H9 (cell line): Measurements from ENCODE around the gene EXOC3L1. TPM values are rescaled to one million over a fixed set of nuclear protein-coding genes. Genes with fewer than 3 reads are reported as not detected.

ENCODE experiments used
- DNase-seq: peaks from one replicate; pipeline ENCODE4 v3.0.0-alpha.2; 2017
- H2AFZ ChIP-seq: one replicate; pipeline ENCODE4 v1.6.1; 2013; ENCODE audit warnings: mild to moderate bottlenecking, low read length, control low read depth, moderate library complexity
- H2AK5ac ChIP-seq: 2 replicates; pipeline ENCODE4 v1.6.1; 2013; ENCODE audit warnings: low read length, control low read depth, mixed read lengths; ENCODE audit not compliant: insufficient read length
- H2BK120ac ChIP-seq: one replicate; pipeline ENCODE4 v1.6.1; 2013; ENCODE audit warnings: low read depth, mild to moderate bottlenecking, low read length, control low read depth, inconsistent platforms; ENCODE audit not compliant: poor library complexity, severe bottlenecking
- H2BK12ac ChIP-seq: 2 replicates; pipeline ENCODE4 v1.6.1; 2013; ENCODE audit warnings: low read length, control low read depth, mixed read lengths, low read depth; ENCODE audit not compliant: insufficient read length
- H2BK15ac ChIP-seq: 2 replicates; pipeline ENCODE4 v1.6.1; 2013; ENCODE audit warnings: low read depth, low read length, control low read depth
- H2BK20ac ChIP-seq: one replicate; pipeline ENCODE4 v1.6.1; 2013; ENCODE audit warnings: low read depth, mild to moderate bottlenecking, low read length, control low read depth, inconsistent platforms; ENCODE audit not compliant: poor library complexity, severe bottlenecking
- H2BK5ac ChIP-seq: 2 replicates; pipeline ENCODE4 v1.6.1; 2013; ENCODE audit warnings: low read length, control low read depth, mixed read lengths; ENCODE audit not compliant: insufficient read length
- H3K14ac ChIP-seq: 2 replicates; pipeline ENCODE4 v1.6.1; 2013; ENCODE audit warnings: low read length, control low read depth; ENCODE audit not compliant: insufficient read depth
- H3K18ac ChIP-seq: 2 replicates; pipeline ENCODE4 v1.6.1; 2013; ENCODE audit warnings: low read depth, mild to moderate bottlenecking, mixed read lengths, low read length, control low read depth; ENCODE audit not compliant: insufficient read length
- H3K23ac ChIP-seq: 2 replicates; pipeline ENCODE4 v1.6.1; 2013; ENCODE audit warnings: low read length, control low read depth, mixed read lengths, low read depth; ENCODE audit not compliant: insufficient read length
- H3K23me2 ChIP-seq: 2 replicates; pipeline ENCODE4 v1.6.1; 2013; ENCODE audit warnings: low read depth, mild to moderate bottlenecking, mixed read lengths, low read length, control low read depth; ENCODE audit not compliant: insufficient read length, poor library complexity, severe bottlenecking
- H3K27ac ChIP-seq: 2 replicates; pipeline ENCODE4 v1.5.1; 2013; ENCODE audit warnings: low read length, control low read depth, mixed read lengths, low read depth; ENCODE audit not compliant: insufficient read length
- H3K27me3 ChIP-seq: 2 replicates; pipeline ENCODE4 v1.6.1; 2013; ENCODE audit warnings: low read length, control low read depth, inconsistent platforms; ENCODE audit not compliant: insufficient read depth
- H3K4ac ChIP-seq: 2 replicates; pipeline ENCODE4 v1.6.1; 2013; ENCODE audit warnings: low read depth, mild to moderate bottlenecking, control low read depth, inconsistent platforms, low read length, moderate library complexity
- H3K4me1 ChIP-seq: 2 replicates; pipeline ENCODE4 v1.6.1; 2013; ENCODE audit warnings: low read length, control low read depth, inconsistent platforms; ENCODE audit not compliant: insufficient read depth
- H3K4me2 ChIP-seq: 2 replicates; pipeline ENCODE4 v1.6.1; 2013; ENCODE audit warnings: low read length, control low read depth, mixed read lengths; ENCODE audit not compliant: insufficient read length, insufficient read depth
- H3K56ac ChIP-seq: 2 replicates; pipeline ENCODE4 v1.6.1; 2013; ENCODE audit warnings: low read depth, mild to moderate bottlenecking, mixed read lengths, low read length, control low read depth; ENCODE audit not compliant: insufficient read length
- H3K79me1 ChIP-seq: 2 replicates; pipeline ENCODE4 v1.6.1; 2013; ENCODE audit warnings: low read depth, mild to moderate bottlenecking, moderate library complexity, low read length, control low read depth, inconsistent platforms; ENCODE audit not compliant: insufficient read depth, poor library complexity, severe bottlenecking
- H3K79me2 ChIP-seq: 2 replicates; pipeline ENCODE4 v1.6.1; 2013; ENCODE audit warnings: low read length, control low read depth, inconsistent platforms; ENCODE audit not compliant: insufficient read depth
- H3K9ac ChIP-seq: 2 replicates; pipeline ENCODE4 v1.6.1; 2013; ENCODE audit warnings: low read length, control low read depth, mixed read lengths; ENCODE audit not compliant: insufficient read length; ENCODE audit errors: extremely low read depth
- H3K9me3 ChIP-seq: one replicate; pipeline ENCODE4 v1.6.1; 2013; ENCODE audit warnings: low read depth, low read length, inconsistent platforms; ENCODE audit not compliant: control insufficient read depth
- H3T11ph ChIP-seq: one replicate; pipeline ENCODE4 v1.6.1; 2013; ENCODE audit warnings: mild to moderate bottlenecking, low read length, control low read depth, inconsistent platforms
- H4K20me1 ChIP-seq: one replicate; pipeline ENCODE4 v1.6.1; 2013; ENCODE audit not compliant: control insufficient read depth, insufficient read length, insufficient read depth
- H4K5ac ChIP-seq: 2 replicates; pipeline ENCODE4 v1.6.1; 2013; ENCODE audit warnings: low read depth, mild to moderate bottlenecking, mixed read lengths, low read length, control low read depth; ENCODE audit not compliant: insufficient read length
- H4K8ac ChIP-seq: replicated peaks from 2 replicates; pipeline ENCODE4 v1.6.1; 2013; ENCODE audit warnings: low read length, control low read depth, mixed read lengths, low read depth; ENCODE audit not compliant: insufficient read length
- H4K91ac ChIP-seq: 2 replicates; pipeline ENCODE4 v1.6.1; 2013; ENCODE audit warnings: low read depth, mild to moderate bottlenecking, moderate library complexity, mixed read lengths, low read length, control low read depth; ENCODE audit not compliant: insufficient read length
- H3K27ac Mint-ChIP-seq, 3 experiments: 2 replicates in 2 of 3; 3 replicates in 1 of 3; pipeline ENCODE4 v1.8.0; 2020 to 2021; ENCODE audit warnings: mixed read lengths in 3 of 3, mild to moderate bottlenecking in 1 of 3, moderate library complexity in 1 of 3
- H3K27me3 Mint-ChIP-seq: 2 replicates; pipeline ENCODE4 v1.8.0; 2021; ENCODE audit warnings: low read depth, mild to moderate bottlenecking, moderate library complexity, mixed read lengths
- H3K36me3 Mint-ChIP-seq, 3 experiments: 2 replicates in 2 of 3; 3 replicates in 1 of 3; pipeline ENCODE4 v1.8.0; 2020 to 2021; ENCODE audit warnings: low read depth in 3 of 3, mixed read lengths in 3 of 3; ENCODE audit not compliant: insufficient read depth in 1 of 3
- H3K4me1 Mint-ChIP-seq, 2 experiments: 2 replicates each; pipeline ENCODE4 v1.8.0; 2020; ENCODE audit warnings: mixed read lengths in 2 of 2
- H3K4me3 Mint-ChIP-seq, 2 experiments: 2 replicates in 1 of 2; 3 replicates in 1 of 2; pipeline ENCODE4 v1.8.0; 2020 to 2021; ENCODE audit warnings: mild to moderate bottlenecking in 2 of 2, mixed read lengths in 2 of 2, moderate library complexity in 1 of 2
- H3K9me3 Mint-ChIP-seq, 2 experiments: 2 replicates in 1 of 2; 3 replicates in 1 of 2; pipeline ENCODE4 v1.8.0; 2020; ENCODE audit warnings: mild to moderate bottlenecking in 2 of 2, mixed read lengths in 2 of 2, moderate library complexity in 1 of 2
- WGBS: extraction: QIAGEN DNeasy Blood & Tissue Kit; methylation state at CpG from one replicate; pipeline ENCODE4 v1.1.7; 2013; ENCODE audit warnings: missing lambda C conversion rate, low lambda C conversion rate, mixed read lengths; ENCODE audit not compliant: insufficient read length; ENCODE audit errors: extremely low coverage; 5-methylcytosine and 5-hydroxymethylcytosine counted together
- long read RNA-seq: library from polyadenylated mRNA; unstranded; transcript quantifications from one replicate; pipeline ENCODE4 v2.0.0, GENCODE V29; 2020
- total RNA-seq: library from RNA; stranded (reverse); gene quantifications from 2 replicates; pipeline ENCODE4 v1.2.1, GENCODE V29; 2021
- TF ChIP-seq, protein P1 (sequence below): fragments of 200-600 bp; sonication (generic); conservative IDR thresholded peaks from 3 replicates; pipeline ENCODE4 v1.8.0; 2021; ENCODE audit warnings: antibody characterized with exemption, mild to moderate bottlenecking

EXOC3L1 gene, protein sequence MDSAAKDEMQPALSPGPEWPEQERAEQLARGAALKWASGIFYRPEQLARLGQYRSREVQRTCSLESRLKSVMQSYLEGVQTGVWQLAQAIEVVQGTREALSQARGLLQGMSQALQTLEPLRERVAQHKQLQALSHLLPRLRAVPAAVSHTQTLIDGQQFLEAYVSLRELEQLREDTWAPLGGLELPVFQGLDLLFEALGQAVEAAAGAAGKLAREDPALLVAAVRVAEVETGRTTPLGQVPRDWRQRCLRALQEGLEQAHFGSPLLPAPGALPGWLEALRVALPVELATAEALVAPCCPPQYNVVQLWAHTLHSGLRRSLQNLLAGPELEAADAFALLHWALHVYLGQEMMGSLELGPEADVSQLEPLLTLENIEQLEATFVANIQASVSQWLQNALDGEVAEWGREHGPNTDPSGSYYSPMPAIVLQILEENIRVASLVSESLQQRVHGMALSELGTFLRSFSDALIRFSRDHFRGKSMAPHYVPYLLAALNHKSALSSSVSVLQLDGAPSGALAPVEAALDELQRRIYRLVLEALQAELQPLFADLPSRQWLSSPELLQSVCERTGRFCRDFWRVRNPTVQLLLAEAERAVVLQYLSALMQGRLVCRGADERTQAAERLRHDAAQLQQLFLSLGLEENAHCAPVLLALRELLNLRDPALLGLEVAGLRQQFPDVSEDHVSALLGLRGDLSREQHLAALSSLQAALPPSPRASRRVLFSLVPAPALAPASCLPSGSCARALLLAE
- total RNA-seq: 3.1 and 3.3 TPM in 2 replicates
- long read RNA-seq, transcript EXOC3L1-201 (14 exons, 2,510 nt): major isoform, 8 of 23 reads
- long read RNA-seq, partial matches to known transcripts: 2 of 23 reads
- long read RNA-seq, other reads (novel, unspliced or antisense): 13 of 23 reads

DNA sequence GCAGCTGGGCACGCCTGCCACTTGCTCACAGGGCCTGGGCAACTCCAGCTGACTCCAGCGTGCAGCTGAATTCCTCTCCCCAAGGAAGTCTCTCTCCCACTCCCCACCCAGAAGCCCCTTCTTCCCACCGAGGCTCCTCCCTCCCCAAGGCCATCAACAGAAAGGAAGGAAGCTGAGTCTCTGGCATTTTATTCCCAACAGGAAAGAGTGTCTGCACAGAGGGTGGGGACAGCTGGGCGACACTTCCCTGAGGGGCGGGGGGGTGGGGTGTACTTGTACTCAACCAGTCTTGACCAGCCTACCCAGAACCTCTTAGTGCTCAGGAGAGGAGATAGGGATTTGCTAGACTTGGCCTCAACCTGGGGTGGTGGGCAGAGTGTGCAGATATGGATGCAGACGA lies at the start of gene EXOC3L1:
Gene EXOC3L1 (minus strand): TSS at position 96 of the 400 bp plus-strand sequence. CDS start 460 bp downstream, outside the sequence.
- H3K9me3 ChIP-seq: no peaks in the 10 kb centered on the region
- no peaks in the 10 kb centered on the region; the same call in none of the 2 replicates for H3K27me3 ChIP-seq
- H3K18ac ChIP-seq: no peak within 1 kb of the TSS
- H4K20me1 ChIP-seq: no peaks in the 10 kb centered on the region
- H2AK5ac ChIP-seq: no peak within 1 kb of the TSS
- Mint-ChIP-seq H3K4me1 (peaks cover 29 to 42% of the 10 kb centered on the region in 2 experiments), H3K36me3 (peaks cover 17 to 24% (median 23%) of the 10 kb centered on the region in 3 experiments), H3K27me3 (peaks cover 20% of the 10 kb centered on the region), H3K27ac (no peak within 1 kb of the TSS), H3K4me3 (peak within 1 kb of the TSS; percentile 52 to 59; a peak in 4 of 5 replicates), H3K9me3 (no peaks in the 10 kb centered on the region; a peak in 2 of 5 replicates)
- no peak within 1 kb of the TSS for H2BK120ac ChIP-seq
- peaks cover 4% of the 10 kb centered on the region; the same call in 1 of the 2 replicates for H3K4me1 ChIP-seq
- no peak within 1 kb of the TSS for H3T11ph ChIP-seq
- no peak within 1 kb of the TSS for H2BK5ac ChIP-seq
- H4K91ac ChIP-seq: no peak within 1 kb of the TSS
- no peak within 1 kb of the TSS for H3K9ac ChIP-seq
- TF ChIP-seq, protein P1, sequence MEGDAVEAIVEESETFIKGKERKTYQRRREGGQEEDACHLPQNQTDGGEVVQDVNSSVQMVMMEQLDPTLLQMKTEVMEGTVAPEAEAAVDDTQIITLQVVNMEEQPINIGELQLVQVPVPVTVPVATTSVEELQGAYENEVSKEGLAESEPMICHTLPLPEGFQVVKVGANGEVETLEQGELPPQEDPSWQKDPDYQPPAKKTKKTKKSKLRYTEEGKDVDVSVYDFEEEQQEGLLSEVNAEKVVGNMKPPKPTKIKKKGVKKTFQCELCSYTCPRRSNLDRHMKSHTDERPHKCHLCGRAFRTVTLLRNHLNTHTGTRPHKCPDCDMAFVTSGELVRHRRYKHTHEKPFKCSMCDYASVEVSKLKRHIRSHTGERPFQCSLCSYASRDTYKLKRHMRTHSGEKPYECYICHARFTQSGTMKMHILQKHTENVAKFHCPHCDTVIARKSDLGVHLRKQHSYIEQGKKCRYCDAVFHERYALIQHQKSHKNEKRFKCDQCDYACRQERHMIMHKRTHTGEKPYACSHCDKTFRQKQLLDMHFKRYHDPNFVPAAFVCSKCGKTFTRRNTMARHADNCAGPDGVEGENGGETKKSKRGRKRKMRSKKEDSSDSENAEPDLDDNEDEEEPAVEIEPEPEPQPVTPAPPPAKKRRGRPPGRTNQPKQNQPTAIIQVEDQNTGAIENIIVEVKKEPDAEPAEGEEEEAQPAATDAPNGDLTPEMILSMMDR: no peak
- H3K23ac ChIP-seq: no peak within 1 kb of the TSS
- H3K23me2 ChIP-seq: peaks cover 8% of the 10 kb centered on the region
- no peak within 1 kb of the TSS for H3K4ac ChIP-seq
- H2BK12ac ChIP-seq: no peak within 1 kb of the TSS
- H3K4me2 ChIP-seq: no peak within 1 kb of the TSS
- no peak within 1 kb of the TSS for H4K8ac ChIP-seq
- H3K79me2 ChIP-seq: peaks cover 13% of the 10 kb centered on the region; the same call in 1 of the 2 replicates
- H4K5ac ChIP-seq: no peak within 1 kb of the TSS
- no CpG with 5 or more reads among the region's 6 CpGs for WGBS
- H2AFZ ChIP-seq: no peak within 1 kb of the TSS
- H3K14ac ChIP-seq: no peak within 1 kb of the TSS
- no peak within 1 kb of the TSS for H2BK15ac ChIP-seq
- peaks cover 13% of the 10 kb centered on the region for H3K79me1 ChIP-seq
- no peak within 1 kb of the TSS for H2BK20ac ChIP-seq
- DNase-seq: no peak
- H3K27ac ChIP-seq: no peak within 1 kb of the TSS
- no peak within 1 kb of the TSS for H3K56ac ChIP-seq
